Neural progenitor cell (in vitro differentiated cells): ENCODE data around the gene PLAC1. TPM values are rescaled to one million over a fixed set of nuclear protein-coding genes. Genes with fewer than 3 reads are reported as not detected.

Experiments
- DNase-seq: peaks from one replicate; pipeline ENCODE4 v3.0.0-alpha.2; 2016; ENCODE audit warnings: low spot score
- H2AFZ ChIP-seq: fragments of 200-600 bp; sonication (generic); replicated peaks from 2 replicates; pipeline ENCODE4 v1.6.1; 2016; ENCODE audit warnings: antibody characterized with exemption
- H3F3A ChIP-seq: fragments of 200-600 bp; sonication (generic); 2 replicates; pipeline ENCODE4 v1.6.1; 2016; ENCODE audit warnings: antibody characterized with exemption, low read depth
- H3K27ac ChIP-seq: fragments of 200-600 bp; sonication (generic); 2 replicates; pipeline ENCODE4 v1.5.1; 2016; ENCODE audit warnings: mild to moderate bottlenecking
- H3K27me3 ChIP-seq: fragments of 200-600 bp; sonication (generic); 2 replicates; pipeline ENCODE4 v1.6.1; 2016; ENCODE audit warnings: mild to moderate bottlenecking, moderate library complexity
- H3K36me3 ChIP-seq: fragments of 200-600 bp; sonication (generic); 2 replicates; pipeline ENCODE4 v1.5.1; 2016
- H3K4me1 ChIP-seq: fragments of 200-600 bp; sonication (generic); 2 replicates; pipeline ENCODE4 v1.6.1; 2016; ENCODE audit warnings: mixed run types
- H3K4me2 ChIP-seq: fragments of 200-600 bp; sonication (generic); 2 replicates; pipeline ENCODE4 v1.6.1; 2016
- H3K4me3 ChIP-seq: fragments of 200-600 bp; sonication (generic); 2 replicates; pipeline ENCODE4 v1.5.1; 2016
- H3K79me2 ChIP-seq: fragments of 200-600 bp; sonication (generic); 2 replicates; pipeline ENCODE4 v1.6.1; 2016; ENCODE audit warnings: low read depth
- H3K9ac ChIP-seq: fragments of 200-600 bp; sonication (generic); 2 replicates; pipeline ENCODE4 v1.6.1; 2016
- H3K9me3 ChIP-seq: fragments of 200-600 bp; sonication (generic); 2 replicates; pipeline ENCODE4 v1.5.1; 2016; ENCODE audit warnings: low read depth
- H4K20me1 ChIP-seq: fragments of 200-600 bp; sonication (generic); 2 replicates; pipeline ENCODE4 v1.6.1; 2016; ENCODE audit warnings: low read depth
- H3K27ac Mint-ChIP-seq: 3 replicates; pipeline ENCODE4 v1.8.0; 2021; ENCODE audit warnings: mixed read lengths
- H3K27me3 Mint-ChIP-seq: 2 replicates; pipeline ENCODE4 v1.8.0; 2022; ENCODE audit warnings: low read depth, mild to moderate bottlenecking, inconsistent platforms, moderate library complexity, mixed read lengths; ENCODE audit not compliant: insufficient read depth
- H3K36me3 Mint-ChIP-seq: 3 replicates; pipeline ENCODE4 v1.8.0; 2021; ENCODE audit warnings: mixed read lengths
- H3K4me1 Mint-ChIP-seq: 3 replicates; pipeline ENCODE4 v1.8.0; 2021; ENCODE audit warnings: mixed read lengths
- H3K4me3 Mint-ChIP-seq: 3 replicates; pipeline ENCODE4 v1.8.0; 2021; ENCODE audit warnings: mild to moderate bottlenecking, moderate library complexity, mixed read lengths
- H3K9me3 Mint-ChIP-seq: 3 replicates; pipeline ENCODE4 v1.8.0; 2020; ENCODE audit warnings: mixed read lengths
- EZH2 ChIP-seq: fragments of 200-600 bp; sonication (generic); IDR thresholded peaks from 2 replicates; pipeline ENCODE4 v1.6.1; 2017; ENCODE audit warnings: antibody characterized with exemption, mild to moderate bottlenecking, moderate library complexity
- EZH2phosphoT487 ChIP-seq: fragments of 200-600 bp; sonication (generic); IDR thresholded peaks from 2 replicates; pipeline ENCODE4 v1.6.1; 2017; ENCODE audit warnings: antibody characterized with exemption
- total RNA-seq: library from RNA; depleted of rRNA; stranded (reverse); fragments of >200 nt; gene quantifications from 2 replicates; pipeline ENCODE4 v1.2.3, GENCODE V29; 2015; ENCODE audit warnings: low replicate concordance
- TF ChIP-seq, protein P1 (sequence below): fragments of 200-600 bp; sonication (generic); IDR thresholded peaks from 2 replicates; pipeline ENCODE4 v1.5.1; 2017; ENCODE audit warnings: antibody characterized with exemption, mild to moderate bottlenecking

Gene PLAC1
- total RNA-seq, 1 donor from 2014 or later: not detected

DNA sequence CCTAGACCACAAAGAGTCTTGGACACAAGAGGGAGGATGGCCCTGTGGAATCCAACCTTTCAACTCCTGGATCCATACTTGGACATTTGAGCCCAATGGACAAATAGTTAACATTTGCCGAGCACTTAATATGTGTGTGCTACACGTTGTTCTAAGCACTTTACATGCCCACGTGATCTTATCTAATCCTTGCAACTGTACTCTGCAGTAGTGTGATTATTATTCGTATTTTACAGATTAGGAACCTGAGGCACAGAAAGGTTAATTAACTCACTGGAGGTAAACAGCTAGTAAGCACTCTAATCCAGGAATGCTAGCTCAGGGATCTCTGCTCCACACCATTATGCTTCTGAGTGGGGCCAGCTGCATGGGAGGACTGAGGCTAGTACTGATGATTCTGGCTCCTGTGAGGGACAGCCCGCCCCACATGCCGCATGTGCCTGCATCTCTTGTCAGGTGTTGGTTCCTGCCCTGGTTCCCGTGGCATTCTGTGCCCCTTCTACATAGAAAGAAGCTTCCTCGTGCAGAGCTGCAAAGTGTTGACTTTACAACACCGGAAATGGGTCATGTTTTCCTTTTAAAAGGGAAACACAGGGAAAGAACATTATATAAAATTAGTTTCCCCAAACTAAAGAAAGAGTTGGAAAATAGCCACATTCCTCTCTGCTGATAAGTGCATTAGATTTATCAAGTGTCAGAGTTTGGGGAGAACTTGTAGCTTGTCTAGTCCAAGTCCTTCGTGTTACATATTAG lies 34.8 kb downstream of the PLAC1 start:
- H3K27me3 Mint-ChIP-seq: peaks cover 5% of the 10 kb centered on the region
- no peak overlapping the region for H3K4me2 ChIP-seq

GRCh38 chrX:134622813-134623185 lies 35.5 kb downstream of the PLAC1 start:
- Histone ChIP-seq H3K9ac (no peak overlapping the region), H3K27ac (no peak overlapping the region), H3F3A (no peaks in the 10 kb centered on the region), H3K27me3 (no peaks in the 10 kb centered on the region), H3K9me3 (no peaks in the 10 kb centered on the region), H3K79me2 (no peaks in the 10 kb centered on the region), H4K20me1 (no peaks in the 10 kb centered on the region), H3K36me3 (no peaks in the 10 kb centered on the region), H3K4me2 (no peak overlapping the region), H3K4me3 (no peak overlapping the region), H2AFZ (no peak overlapping the region), H3K4me1 (no peaks in the 10 kb centered on the region)
- no peaks in the 10 kb centered on the region for H3K36me3 Mint-ChIP-seq
- TF ChIP-seq EZH2 (no peak), EZH2phosphoT487 (no peak)
- TF ChIP-seq, protein P1, sequence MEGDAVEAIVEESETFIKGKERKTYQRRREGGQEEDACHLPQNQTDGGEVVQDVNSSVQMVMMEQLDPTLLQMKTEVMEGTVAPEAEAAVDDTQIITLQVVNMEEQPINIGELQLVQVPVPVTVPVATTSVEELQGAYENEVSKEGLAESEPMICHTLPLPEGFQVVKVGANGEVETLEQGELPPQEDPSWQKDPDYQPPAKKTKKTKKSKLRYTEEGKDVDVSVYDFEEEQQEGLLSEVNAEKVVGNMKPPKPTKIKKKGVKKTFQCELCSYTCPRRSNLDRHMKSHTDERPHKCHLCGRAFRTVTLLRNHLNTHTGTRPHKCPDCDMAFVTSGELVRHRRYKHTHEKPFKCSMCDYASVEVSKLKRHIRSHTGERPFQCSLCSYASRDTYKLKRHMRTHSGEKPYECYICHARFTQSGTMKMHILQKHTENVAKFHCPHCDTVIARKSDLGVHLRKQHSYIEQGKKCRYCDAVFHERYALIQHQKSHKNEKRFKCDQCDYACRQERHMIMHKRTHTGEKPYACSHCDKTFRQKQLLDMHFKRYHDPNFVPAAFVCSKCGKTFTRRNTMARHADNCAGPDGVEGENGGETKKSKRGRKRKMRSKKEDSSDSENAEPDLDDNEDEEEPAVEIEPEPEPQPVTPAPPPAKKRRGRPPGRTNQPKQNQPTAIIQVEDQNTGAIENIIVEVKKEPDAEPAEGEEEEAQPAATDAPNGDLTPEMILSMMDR: no peak
- no peak for DNase-seq
- peaks cover 5% of the 10 kb centered on the region for H3K27me3 Mint-ChIP-seq
- H3K4me3 Mint-ChIP-seq: no peak overlapping the region
- no peak overlapping the region for H3K27ac Mint-ChIP-seq
- H3K9me3 Mint-ChIP-seq: peaks cover 2% of the 10 kb centered on the region
- peaks cover 11% of the 10 kb centered on the region for H3K4me1 Mint-ChIP-seq

More for the DNA sequence above, 34.8 kb downstream of the PLAC1 start:
- H3K27ac Mint-ChIP-seq: no peak overlapping the region
- no peaks in the 10 kb centered on the region for H3K36me3 ChIP-seq
- H3K4me1 ChIP-seq: no peaks in the 10 kb centered on the region
- H3K36me3 Mint-ChIP-seq: no peaks in the 10 kb centered on the region
- H3K4me3 ChIP-seq: no peak overlapping the region
- H3F3A ChIP-seq: no peaks in the 10 kb centered on the region
- DNase-seq: no peak
- H3K4me1 Mint-ChIP-seq: peaks cover 11% of the 10 kb centered on the region
- H2AFZ ChIP-seq: no peak overlapping the region
- TF ChIP-seq EZH2: no peak
- no peak for TF ChIP-seq EZH2phosphoT487
- TF ChIP-seq, protein P1: no peak
- H3K27me3 ChIP-seq: no peaks in the 10 kb centered on the region
- H3K27ac ChIP-seq: no peak overlapping the region
- no peak overlapping the region for H3K9ac ChIP-seq
- peaks cover 2% of the 10 kb centered on the region for H3K9me3 Mint-ChIP-seq
- no peaks in the 10 kb centered on the region for H4K20me1 ChIP-seq
- no peaks in the 10 kb centered on the region for H3K79me2 ChIP-seq
- H3K9me3 ChIP-seq: no peaks in the 10 kb centered on the region
- no peak overlapping the region for H3K4me3 Mint-ChIP-seq

DNA sequence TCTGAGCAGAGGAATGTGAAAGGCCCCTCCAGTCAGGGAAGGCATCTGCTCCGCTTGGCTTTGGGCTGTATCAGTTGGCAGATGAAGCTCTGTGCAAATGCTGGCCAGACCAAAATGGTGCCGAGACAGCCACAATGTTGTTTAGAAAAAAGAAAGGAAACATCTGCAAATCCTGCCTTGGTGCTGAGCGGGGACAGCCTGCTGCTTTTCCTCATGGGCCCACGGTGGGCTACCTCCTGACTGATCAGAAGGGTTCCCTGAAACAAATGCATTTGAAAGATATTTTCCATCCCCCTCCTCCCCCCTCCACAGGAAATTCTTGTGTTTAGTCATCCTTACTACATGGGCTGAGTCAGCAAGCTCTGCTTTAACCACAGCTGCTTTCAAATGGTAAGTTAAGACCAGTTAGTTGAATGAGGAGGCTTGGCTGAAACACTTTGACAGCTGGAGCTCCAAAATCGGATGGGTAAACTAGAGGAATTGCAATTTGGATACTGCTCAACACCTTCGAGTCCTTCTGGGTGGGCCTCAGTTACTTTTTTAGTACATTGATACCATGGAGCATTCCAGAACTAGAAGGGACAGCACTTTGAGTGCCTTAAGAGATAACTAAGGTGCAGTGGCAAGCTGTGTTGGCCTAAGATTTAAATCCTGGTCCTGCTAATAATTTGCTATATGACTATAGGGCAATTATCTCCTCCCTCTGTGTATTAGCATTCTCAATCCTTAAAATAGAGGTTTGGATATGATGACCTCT lies 36.0 kb downstream of the PLAC1 start:
- peaks cover 11% of the 10 kb centered on the region for H3K4me1 Mint-ChIP-seq
- peaks cover 5% of the 10 kb centered on the region for H3K27me3 Mint-ChIP-seq
- Histone ChIP-seq H3K4me3 (no peak overlapping the region), H3K4me2 (no peak overlapping the region), H2AFZ (no peak overlapping the region), H3F3A (no peaks in the 10 kb centered on the region), H3K4me1 (no peaks in the 10 kb centered on the region), H3K27ac (no peak overlapping the region), H3K79me2 (no peaks in the 10 kb centered on the region), H3K9ac (no peak overlapping the region), H3K27me3 (no peaks in the 10 kb centered on the region), H3K36me3 (no peaks in the 10 kb centered on the region), H3K9me3 (no peaks in the 10 kb centered on the region), H4K20me1 (no peaks in the 10 kb centered on the region)
- no peaks in the 10 kb centered on the region for H3K36me3 Mint-ChIP-seq
- no peak for DNase-seq
- H3K27ac Mint-ChIP-seq: no peak overlapping the region
- H3K4me3 Mint-ChIP-seq: no peak overlapping the region
- no peak for TF ChIP-seq EZH2
- TF ChIP-seq, protein P1: no peak
- no peak for TF ChIP-seq EZH2phosphoT487
- H3K9me3 Mint-ChIP-seq: peaks cover 2% of the 10 kb centered on the region
